HepG2 (cell line): ENCODE measurements around the gene TPRA1. TPM values are rescaled to one million over a fixed set of nuclear protein-coding genes. Genes with fewer than 3 reads are reported as not detected.

Experiments
- AGO1 ChIP-seq: fragments of 200-400 bp; formaldehyde crosslinking; IDR thresholded peaks from 2 replicates; pipeline ENCODE4 v1.6.1; 2017; ENCODE audit warnings: mild to moderate bottlenecking, low read depth, low read length, moderate library complexity; ENCODE audit not compliant: poor library complexity, severe bottlenecking
- CEBPG ChIP-seq: IDR thresholded peaks from 2 replicates; pipeline ENCODE4 v1.6.1; 2016
- CHD2 ChIP-seq: IDR thresholded peaks from 2 replicates; pipeline ENCODE4 v1.6.1; 2011; ENCODE audit warnings: low read depth, low read length, improper control_type of control experiment
- EED ChIP-seq: sonication (generic); formaldehyde crosslinking; IDR thresholded peaks from 2 replicates; pipeline ENCODE4 v1.5.0; 2020; ENCODE audit warnings: mild to moderate bottlenecking, missing genetic modification reagents
- HNF4A ChIP-seq: sonication (generic); formaldehyde crosslinking; IDR thresholded peaks from 2 replicates; pipeline ENCODE4 v1.4.0; 2020; ENCODE audit warnings: missing genetic modification reagents
- HOXA7 ChIP-seq: sonication (generic); formaldehyde crosslinking; IDR thresholded peaks from 2 replicates; pipeline ENCODE4 v1.8.1; 2022; ENCODE audit warnings: mild to moderate bottlenecking, missing genetic modification reagents, moderate library complexity
- NCOA1 ChIP-seq: sonication (generic); formaldehyde crosslinking; IDR thresholded peaks from 2 replicates; pipeline ENCODE4 v1.9.0; 2021; ENCODE audit warnings: missing genetic modification reagents
- NCOA5 ChIP-seq: sonication (generic); formaldehyde crosslinking; IDR thresholded peaks from 2 replicates; pipeline ENCODE4 v1.4.0; 2020; ENCODE audit warnings: missing genetic modification reagents
- NCOR1 ChIP-seq: fragments of 200-600 bp; sonication (generic); IDR thresholded peaks from 2 replicates; pipeline ENCODE4 v1.7.0; 2017; ENCODE audit warnings: antibody characterized with exemption, low read length, borderline replicate concordance
- NPAS2 ChIP-seq: sonication (generic); formaldehyde crosslinking; IDR thresholded peaks from 2 replicates; pipeline ENCODE4 v1.8.0; 2022; ENCODE audit warnings: mild to moderate bottlenecking, missing genetic modification reagents, borderline replicate concordance
- RCOR2 ChIP-seq: IDR thresholded peaks from 2 replicates; pipeline ENCODE4 v1.6.1; 2016; ENCODE audit warnings: missing biosample characterization, missing genetic modification reagents
- SALL1 ChIP-seq: sonication (generic); formaldehyde crosslinking; IDR thresholded peaks from 2 replicates; pipeline ENCODE4 v1.8.0; 2022; ENCODE audit warnings: mild to moderate bottlenecking, missing genetic modification reagents
- SRSF4 ChIP-seq: fragments of 200-400 bp; formaldehyde crosslinking; IDR thresholded peaks from one replicate; pipeline ENCODE4 v1.6.1; 2018; ENCODE audit warnings: mild to moderate bottlenecking, low read depth, low read length, moderate library complexity; ENCODE audit not compliant: poor library complexity, severe bottlenecking
- TAF1 ChIP-seq: sonication (generic); formaldehyde crosslinking; IDR thresholded peaks from 2 replicates; pipeline ENCODE4 v1.4.0; 2020; ENCODE audit warnings: missing genetic modification reagents
- XRCC5 ChIP-seq: fragments of 200-400 bp; formaldehyde crosslinking; optimal IDR thresholded peaks from 2 replicates; pipeline ENCODE3; 2017; ENCODE audit warnings: mild to moderate bottlenecking, low read length
- YY1 ChIP-seq: IDR thresholded peaks from 2 replicates; pipeline ENCODE4 v1.6.1; 2011; ENCODE audit warnings: low read length, low read depth, moderate library complexity, mild to moderate bottlenecking; ENCODE audit not compliant: insufficient read depth, insufficient replicate concordance
- ZMYM3 ChIP-seq: sonication (generic); formaldehyde crosslinking; IDR thresholded peaks from 2 replicates; pipeline ENCODE4 v1.5.1; 2020; ENCODE audit warnings: mild to moderate bottlenecking, missing genetic modification reagents
- ZNF224 ChIP-seq: sonication (generic); formaldehyde crosslinking; IDR thresholded peaks from 2 replicates; pipeline ENCODE4 v1.5.0; 2020; ENCODE audit warnings: mild to moderate bottlenecking, missing genetic modification reagents
- ZNF446 ChIP-seq: sonication (generic); formaldehyde crosslinking; IDR thresholded peaks from 2 replicates; pipeline ENCODE4 v1.5.0; 2020; ENCODE audit warnings: mild to moderate bottlenecking, missing genetic modification reagents
- ZNF703 ChIP-seq: sonication (generic); formaldehyde crosslinking; IDR thresholded peaks from 2 replicates; pipeline ENCODE4 v1.5.1; 2020; ENCODE audit warnings: missing genetic modification reagents, mild to moderate bottlenecking, moderate library complexity, borderline replicate concordance
- ZNF788 ChIP-seq: sonication (generic); formaldehyde crosslinking; IDR thresholded peaks from 2 replicates; pipeline ENCODE4 v1.5.0; 2020; ENCODE audit warnings: mild to moderate bottlenecking, missing genetic modification reagents, borderline replicate concordance
- ZSCAN25 ChIP-seq: sonication (generic); formaldehyde crosslinking; IDR thresholded peaks from 2 replicates; pipeline ENCODE4 v1.8.0; 2022; ENCODE audit warnings: mild to moderate bottlenecking, missing genetic modification reagents
- polyA plus RNA-seq, 8 experiments: library from polyadenylated mRNA; depleted of rRNA in 3 of 8; stranded (reverse) in 7 of 8; unstranded in 1 of 8; fragments of >200 nt; fragmentation: Illumina TruSeq in 4 of 8; extraction: Trizol in 4 of 8; gene quantifications; 2 replicates each; pipeline versions ENCODE4 v1.2.1 to v1.2.3, GENCODE V29; 2011 to 2016; ENCODE audit warnings: low read depth in 4 of 8, missing spikeins in 1 of 8, mixed read lengths in 1 of 8; ENCODE audit not compliant: insufficient read depth in 1 of 8
- total RNA-seq, 5 experiments: library from RNA; depleted of rRNA; stranded (reverse); fragments of >200 nt; fragmentation: Illumina TruSeq; extraction: Trizol; gene quantifications; 2 replicates each; pipeline ENCODE4 v1.2.3, GENCODE V29; 2016; ENCODE audit warnings: low read depth in 1 of 5
- TF ChIP-seq, protein P1 (sequence below): IDR thresholded peaks from 2 replicates; pipeline ENCODE4 v1.6.1; 2016; ENCODE audit warnings: low read depth, control low read depth
- TF ChIP-seq, protein P2 (sequence below): IDR thresholded peaks from 2 replicates; pipeline ENCODE4 v1.6.1; 2012; ENCODE audit warnings: inconsistent platforms
- TF ChIP-seq, protein P3 (sequence below): sonication (generic); formaldehyde crosslinking; IDR thresholded peaks from 2 replicates; pipeline ENCODE4 v1.4.0; 2020; ENCODE audit warnings: low read depth, mild to moderate bottlenecking, missing genetic modification reagents
- TF ChIP-seq, protein P4 (sequence below): sonication (generic); formaldehyde crosslinking; IDR thresholded peaks from 2 replicates; pipeline ENCODE4 v1.8.0; 2022; ENCODE audit warnings: mild to moderate bottlenecking, missing genetic modification reagents, borderline replicate concordance

The TPRA1 gene
- total and polyA plus RNA-seq, 2 of the 13 experiments (the other 11 are each of a cell fraction or from before 2014, with no cell fraction given), result 25.4 to 25.8 TPM

DNA sequence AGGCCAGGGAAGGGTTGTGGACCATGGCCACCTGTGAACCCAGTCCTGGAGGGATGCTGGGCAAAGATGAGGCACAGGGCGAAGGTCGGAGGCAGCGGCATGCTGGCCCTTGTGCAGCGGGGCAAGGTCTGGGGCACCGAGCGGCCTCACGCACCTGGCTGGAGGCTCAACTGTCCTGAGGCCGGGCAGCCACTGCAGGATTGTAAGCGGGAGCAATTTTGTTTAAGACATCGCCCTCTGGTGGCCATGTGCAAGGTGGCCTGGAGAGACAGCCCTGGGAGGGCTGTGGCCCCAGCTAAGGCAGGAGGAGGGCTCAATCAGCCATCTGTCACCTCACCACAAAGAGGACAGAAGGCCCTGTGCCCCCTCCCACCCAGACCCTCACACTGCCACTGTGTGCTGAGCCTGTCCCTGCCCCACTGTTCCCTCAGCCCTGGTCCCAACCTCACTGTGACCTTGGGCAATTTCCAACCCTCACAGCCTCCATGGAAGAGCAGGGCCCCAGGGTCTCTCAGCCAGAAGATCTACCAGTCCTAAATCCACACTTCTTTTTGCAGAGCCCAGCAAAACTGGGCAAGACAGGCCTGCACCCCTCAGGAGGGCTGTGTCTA, 46.2 kb downstream of the TPRA1 start (continued):
- TF ChIP-seq, protein P1, sequence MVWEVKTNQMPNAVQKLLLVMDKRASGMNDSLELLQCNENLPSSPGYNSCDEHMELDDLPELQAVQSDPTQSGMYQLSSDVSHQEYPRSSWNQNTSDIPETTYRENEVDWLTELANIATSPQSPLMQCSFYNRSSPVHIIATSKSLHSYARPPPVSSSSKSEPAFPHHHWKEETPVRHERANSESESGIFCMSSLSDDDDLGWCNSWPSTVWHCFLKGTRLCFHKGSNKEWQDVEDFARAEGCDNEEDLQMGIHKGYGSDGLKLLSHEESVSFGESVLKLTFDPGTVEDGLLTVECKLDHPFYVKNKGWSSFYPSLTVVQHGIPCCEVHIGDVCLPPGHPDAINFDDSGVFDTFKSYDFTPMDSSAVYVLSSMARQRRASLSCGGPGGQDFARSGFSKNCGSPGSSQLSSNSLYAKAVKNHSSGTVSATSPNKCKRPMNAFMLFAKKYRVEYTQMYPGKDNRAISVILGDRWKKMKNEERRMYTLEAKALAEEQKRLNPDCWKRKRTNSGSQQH, result peak; percentile 12; the same call in 1 of the 2 replicates
- TF ChIP-seq RCOR2 (CRISPR knock-in tag) (no peak), CEBPG (no peak), AGO1 (peak; percentile 48), YY1 (peak; percentile 26), ZSCAN25 (CRISPR knock-in tag) (0 out of 2 replicates have a peak, but pooled peaks have one; percentile 22), NCOA1 (CRISPR knock-in tag) (peak; percentile 56; the same call in 1 of the 2 replicates), CHD2 (no peak), ZNF788 (CRISPR knock-in tag) (no peak), NCOA5 (CRISPR knock-in tag) (no peak), NPAS2 (no peak), HNF4A (CRISPR knock-in tag) (peak; percentile 12; the same call in 1 of the 2 replicates), SRSF4 (no peak), TAF1 (CRISPR knock-in tag) (no peak), ZNF703 (CRISPR knock-in tag) (no peak), XRCC5 (peak; percentile 78), NCOR1 (no peak), EED (CRISPR knock-in tag) (peak; percentile 28; the same call in 1 of the 2 replicates), SALL1 (CRISPR knock-in tag) (peak; percentile 35; the same call in 1 of the 2 replicates), ZMYM3 (0 out of 2 replicates have a peak, but pooled peaks have one; percentile 43), ZNF224 (CRISPR knock-in tag) (no peak), HOXA7 (CRISPR knock-in tag) (no peak), ZNF446 (no peak)
- TF ChIP-seq, protein P2, sequence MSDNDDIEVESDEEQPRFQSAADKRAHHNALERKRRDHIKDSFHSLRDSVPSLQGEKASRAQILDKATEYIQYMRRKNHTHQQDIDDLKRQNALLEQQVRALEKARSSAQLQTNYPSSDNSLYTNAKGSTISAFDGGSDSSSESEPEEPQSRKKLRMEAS, result peak; percentile 35; the same call in 1 of the 2 replicates
- TF ChIP-seq, protein P3, sequence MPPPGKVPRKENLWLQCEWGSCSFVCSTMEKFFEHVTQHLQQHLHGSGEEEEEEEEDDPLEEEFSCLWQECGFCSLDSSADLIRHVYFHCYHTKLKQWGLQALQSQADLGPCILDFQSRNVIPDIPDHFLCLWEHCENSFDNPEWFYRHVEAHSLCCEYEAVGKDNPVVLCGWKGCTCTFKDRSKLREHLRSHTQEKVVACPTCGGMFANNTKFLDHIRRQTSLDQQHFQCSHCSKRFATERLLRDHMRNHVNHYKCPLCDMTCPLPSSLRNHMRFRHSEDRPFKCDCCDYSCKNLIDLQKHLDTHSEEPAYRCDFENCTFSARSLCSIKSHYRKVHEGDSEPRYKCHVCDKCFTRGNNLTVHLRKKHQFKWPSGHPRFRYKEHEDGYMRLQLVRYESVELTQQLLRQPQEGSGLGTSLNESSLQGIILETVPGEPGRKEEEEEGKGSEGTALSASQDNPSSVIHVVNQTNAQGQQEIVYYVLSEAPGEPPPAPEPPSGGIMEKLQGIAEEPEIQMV (CRISPR knock-in tag), result no peak
- TF ChIP-seq, protein P4, sequence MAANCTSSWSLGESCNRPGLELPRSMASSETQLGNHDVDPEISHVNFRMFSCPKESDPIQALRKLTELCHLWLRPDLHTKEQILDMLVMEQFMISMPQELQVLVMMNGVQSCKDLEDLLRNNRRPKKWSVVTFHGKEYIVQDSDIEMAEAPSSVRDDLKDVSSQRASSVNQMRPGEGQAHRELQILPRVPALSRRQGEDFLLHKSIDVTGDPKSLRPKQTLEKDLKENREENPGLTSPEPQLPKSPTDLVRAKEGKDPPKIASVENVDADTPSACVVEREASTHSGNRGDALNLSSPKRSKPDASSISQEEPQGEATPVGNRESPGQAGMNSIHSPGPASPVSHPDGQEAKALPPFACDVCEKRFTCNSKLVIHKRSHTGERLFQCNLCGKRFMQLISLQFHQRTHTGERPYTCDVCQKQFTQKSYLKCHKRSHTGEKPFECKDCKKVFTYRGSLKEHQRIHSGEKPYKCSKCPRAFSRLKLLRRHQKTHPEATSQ (CRISPR knock-in tag), result no peak
